WTC11 (cell line): ENCODE results near the gene SETD2.

Source experiments
- ATF6 ChIP-seq: sonication (generic); formaldehyde crosslinking; IDR thresholded peaks from 2 replicates; pipeline ENCODE4 v1.8.1; 2023; ENCODE audit warnings: mild to moderate bottlenecking, missing genetic modification reagents
- E2F4 ChIP-seq: sonication (generic); formaldehyde crosslinking; IDR thresholded peaks from 2 replicates; pipeline ENCODE4 v1.8.1; 2022; ENCODE audit warnings: low read depth, mild to moderate bottlenecking, moderate library complexity, missing genetic modification reagents, borderline replicate concordance
- GABPB1 ChIP-seq: sonication (generic); formaldehyde crosslinking; IDR thresholded peaks from 2 replicates; pipeline ENCODE4 v1.8.1; 2023; ENCODE audit warnings: mild to moderate bottlenecking, missing genetic modification reagents
- IRF2 ChIP-seq: sonication (generic); formaldehyde crosslinking; IDR thresholded peaks from 2 replicates; pipeline ENCODE4 v1.8.0; 2022; ENCODE audit warnings: low read depth, missing genetic modification reagents, borderline replicate concordance
- KAT7 ChIP-seq: sonication (generic); formaldehyde crosslinking; IDR thresholded peaks from 2 replicates; pipeline ENCODE4 v1.8.1; 2023; ENCODE audit warnings: missing genetic modification reagents, mild to moderate bottlenecking, borderline replicate concordance
- MAX ChIP-seq: sonication (generic); formaldehyde crosslinking; IDR thresholded peaks from 2 replicates; pipeline ENCODE4 v1.8.0; 2022; ENCODE audit warnings: mild to moderate bottlenecking, missing genetic modification reagents
- NFYB ChIP-seq: sonication (generic); formaldehyde crosslinking; conservative IDR thresholded peaks from 2 replicates; pipeline ENCODE4 v1.8.0; 2022; ENCODE audit warnings: low read depth, missing genetic modification reagents
- USF2 ChIP-seq: sonication (generic); formaldehyde crosslinking; IDR thresholded peaks from 2 replicates; pipeline ENCODE4 v1.8.1; 2023; ENCODE audit warnings: mild to moderate bottlenecking, missing genetic modification reagents, moderate library complexity
- ZNF232 ChIP-seq: sonication (generic); formaldehyde crosslinking; IDR thresholded peaks from 2 replicates; pipeline ENCODE4 v1.8.0; 2022; ENCODE audit warnings: mild to moderate bottlenecking, missing genetic modification reagents
- ZNF416 ChIP-seq: fragments of 250-450 bp; sonication (Bioruptor Pico); IDR thresholded peaks from 2 replicates; pipeline ENCODE4 v1.9.0; 2021; ENCODE audit warnings: mild to moderate bottlenecking, inconsistent platforms
- ZSCAN18 ChIP-seq: fragments of 250-450 bp; sonication (Bioruptor Pico); IDR thresholded peaks from 2 replicates; pipeline ENCODE4 v2.1.2; 2022; ENCODE audit warnings: mild to moderate bottlenecking, moderate library complexity
- TF ChIP-seq, protein P1 (sequence below): sonication (generic); formaldehyde crosslinking; IDR thresholded peaks from 2 replicates; pipeline ENCODE4 v1.8.0; 2022; ENCODE audit warnings: mild to moderate bottlenecking, missing genetic modification reagents
- TF ChIP-seq, protein P2 (sequence below): fragments of 200-600 bp; IDR thresholded peaks from 2 replicates; pipeline ENCODE4 v1.8.0; 2022; ENCODE audit warnings: antibody characterized with exemption
- TF ChIP-seq, protein P3 (sequence below): sonication (generic); formaldehyde crosslinking; IDR thresholded peaks from 2 replicates; pipeline ENCODE4 v1.8.0; 2022; ENCODE audit warnings: mild to moderate bottlenecking, missing genetic modification reagents

GRCh38 chr3:47164007-47164881, at the start of gene SETD2:
- TF ChIP-seq, protein P1, sequence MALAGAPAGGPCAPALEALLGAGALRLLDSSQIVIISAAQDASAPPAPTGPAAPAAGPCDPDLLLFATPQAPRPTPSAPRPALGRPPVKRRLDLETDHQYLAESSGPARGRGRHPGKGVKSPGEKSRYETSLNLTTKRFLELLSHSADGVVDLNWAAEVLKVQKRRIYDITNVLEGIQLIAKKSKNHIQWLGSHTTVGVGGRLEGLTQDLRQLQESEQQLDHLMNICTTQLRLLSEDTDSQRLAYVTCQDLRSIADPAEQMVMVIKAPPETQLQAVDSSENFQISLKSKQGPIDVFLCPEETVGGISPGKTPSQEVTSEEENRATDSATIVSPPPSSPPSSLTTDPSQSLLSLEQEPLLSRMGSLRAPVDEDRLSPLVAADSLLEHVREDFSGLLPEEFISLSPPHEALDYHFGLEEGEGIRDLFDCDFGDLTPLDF (CRISPR knock-in tag): no peak
- TF ChIP-seq ZSCAN18 (no peak), USF2 (CRISPR knock-in tag) (no peak), E2F4 (CRISPR knock-in tag) (no peak), GABPB1 (CRISPR knock-in tag) (peak; percentile 47), ATF6 (CRISPR knock-in tag) (no peak), NFYB (no peak), ZNF416 (no peak), MAX (CRISPR knock-in tag) (peak; percentile 67), ZNF232 (no peak; the same call in 1 of the 2 replicates), KAT7 (CRISPR knock-in tag) (no peak), IRF2 (CRISPR knock-in tag) (no peak)
- TF ChIP-seq, protein P2, sequence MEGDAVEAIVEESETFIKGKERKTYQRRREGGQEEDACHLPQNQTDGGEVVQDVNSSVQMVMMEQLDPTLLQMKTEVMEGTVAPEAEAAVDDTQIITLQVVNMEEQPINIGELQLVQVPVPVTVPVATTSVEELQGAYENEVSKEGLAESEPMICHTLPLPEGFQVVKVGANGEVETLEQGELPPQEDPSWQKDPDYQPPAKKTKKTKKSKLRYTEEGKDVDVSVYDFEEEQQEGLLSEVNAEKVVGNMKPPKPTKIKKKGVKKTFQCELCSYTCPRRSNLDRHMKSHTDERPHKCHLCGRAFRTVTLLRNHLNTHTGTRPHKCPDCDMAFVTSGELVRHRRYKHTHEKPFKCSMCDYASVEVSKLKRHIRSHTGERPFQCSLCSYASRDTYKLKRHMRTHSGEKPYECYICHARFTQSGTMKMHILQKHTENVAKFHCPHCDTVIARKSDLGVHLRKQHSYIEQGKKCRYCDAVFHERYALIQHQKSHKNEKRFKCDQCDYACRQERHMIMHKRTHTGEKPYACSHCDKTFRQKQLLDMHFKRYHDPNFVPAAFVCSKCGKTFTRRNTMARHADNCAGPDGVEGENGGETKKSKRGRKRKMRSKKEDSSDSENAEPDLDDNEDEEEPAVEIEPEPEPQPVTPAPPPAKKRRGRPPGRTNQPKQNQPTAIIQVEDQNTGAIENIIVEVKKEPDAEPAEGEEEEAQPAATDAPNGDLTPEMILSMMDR: no peak
- TF ChIP-seq, protein P3, sequence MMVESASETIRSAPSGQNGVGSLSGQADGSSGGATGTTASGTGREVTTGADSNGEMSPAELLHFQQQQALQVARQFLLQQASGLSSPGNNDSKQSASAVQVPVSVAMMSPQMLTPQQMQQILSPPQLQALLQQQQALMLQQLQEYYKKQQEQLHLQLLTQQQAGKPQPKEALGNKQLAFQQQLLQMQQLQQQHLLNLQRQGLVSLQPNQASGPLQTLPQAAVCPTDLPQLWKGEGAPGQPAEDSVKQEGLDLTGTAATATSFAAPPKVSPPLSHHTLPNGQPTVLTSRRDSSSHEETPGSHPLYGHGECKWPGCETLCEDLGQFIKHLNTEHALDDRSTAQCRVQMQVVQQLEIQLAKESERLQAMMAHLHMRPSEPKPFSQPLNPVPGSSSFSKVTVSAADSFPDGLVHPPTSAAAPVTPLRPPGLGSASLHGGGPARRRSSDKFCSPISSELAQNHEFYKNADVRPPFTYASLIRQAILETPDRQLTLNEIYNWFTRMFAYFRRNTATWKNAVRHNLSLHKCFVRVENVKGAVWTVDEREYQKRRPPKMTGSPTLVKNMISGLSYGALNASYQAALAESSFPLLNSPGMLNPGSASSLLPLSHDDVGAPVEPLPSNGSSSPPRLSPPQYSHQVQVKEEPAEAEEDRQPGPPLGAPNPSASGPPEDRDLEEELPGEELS (CRISPR knock-in tag): no peak
